AG09319 (cell line): ENCODE results near the gene EIF2A.

Experiments used
- DNase-seq: peaks from one replicate; pipeline ENCODE4 v3.0.0-alpha.2; 2010; ENCODE audit warnings: low read depth; ENCODE audit errors: extremely low read depth
- CTCF ChIP-seq: IDR thresholded peaks from 2 replicates; pipeline ENCODE4 v1.5.1; 2011; ENCODE audit warnings: low read depth, mild to moderate bottlenecking, inconsistent platforms, low read length, moderate library complexity

EIF2A gene

GRCh38 chr3:150543128-150543527 lies 3.5 kb upstream of the EIF2A start:
- no peak for TF ChIP-seq CTCF
- DNase-seq, result no peak

DNA sequence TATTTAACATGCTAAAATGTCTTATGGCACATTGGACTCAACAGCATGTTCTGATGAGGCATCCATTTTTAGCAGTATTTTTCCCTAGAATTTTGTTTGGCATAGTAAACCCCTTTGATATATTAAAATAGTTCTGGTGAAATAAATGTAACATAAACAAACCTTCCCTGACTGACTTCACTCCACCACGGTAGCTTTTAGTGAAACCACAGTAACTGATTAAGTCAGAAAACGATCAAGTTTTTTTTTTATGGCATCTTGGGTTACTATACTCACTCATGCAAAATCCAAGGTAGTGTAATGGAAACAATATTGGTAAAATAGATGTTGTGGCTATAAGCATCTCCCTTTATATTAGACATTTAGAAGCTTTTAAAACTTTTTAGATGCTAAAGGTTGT lies 3.1 kb upstream of the EIF2A start:
- no peak for DNase-seq
- TF ChIP-seq CTCF, result no peak

- no peak for DNase-seq
- TF ChIP-seq CTCF, result no peak
These were observed 2.5 kb upstream of the EIF2A start for GRCh38 chr3:150544041-150544440.

- DNase-seq, result peak; percentile 30
- TF ChIP-seq CTCF, result no peak
These were observed 1.9 kb upstream of the EIF2A start for GRCh38 chr3:150544726-150545125.

- no peak for TF ChIP-seq CTCF
- no peak for DNase-seq
These were observed 965 bp upstream of the EIF2A start for GRCh38 chr3:150545419-150546225.

- no peak for TF ChIP-seq CTCF
- DNase-seq, result no peak
These were observed 606 bp downstream of the EIF2A start for GRCh38 chr3:150547045-150547741.

DNA sequence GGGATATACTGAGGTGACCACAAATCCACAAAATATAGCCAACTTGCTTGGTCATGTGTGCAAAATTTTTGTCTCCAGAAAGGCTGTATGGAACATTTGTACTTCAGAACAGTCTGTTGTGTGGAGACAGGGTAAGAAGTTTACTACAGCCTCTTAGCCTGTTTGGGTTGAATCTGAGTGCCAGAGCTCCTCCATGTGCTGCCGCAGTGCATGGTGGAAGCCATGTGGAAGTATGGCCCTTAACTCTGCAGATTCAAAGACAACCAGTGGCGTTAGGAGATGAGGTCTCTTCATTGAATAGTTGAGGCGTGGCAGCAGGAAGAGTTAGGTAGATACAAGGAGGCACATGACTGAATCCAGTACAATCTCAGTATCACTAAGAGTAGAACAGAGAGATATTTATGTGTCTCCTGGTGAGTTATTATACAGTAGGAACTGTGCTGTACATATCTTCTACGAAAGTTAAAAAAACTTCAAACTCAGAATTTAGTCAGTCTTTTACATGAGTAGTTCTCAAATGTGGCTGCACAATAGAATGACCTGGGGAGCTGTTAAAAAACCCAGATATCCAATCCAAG lies 9.4 kb downstream of the EIF2A start:
- TF ChIP-seq CTCF, result no peak

More for the DNA sequence above, 9.4 kb downstream of the EIF2A start:
- no peak for DNase-seq
